ENCODE results near the gene KEL.

Gene KEL

DNA sequence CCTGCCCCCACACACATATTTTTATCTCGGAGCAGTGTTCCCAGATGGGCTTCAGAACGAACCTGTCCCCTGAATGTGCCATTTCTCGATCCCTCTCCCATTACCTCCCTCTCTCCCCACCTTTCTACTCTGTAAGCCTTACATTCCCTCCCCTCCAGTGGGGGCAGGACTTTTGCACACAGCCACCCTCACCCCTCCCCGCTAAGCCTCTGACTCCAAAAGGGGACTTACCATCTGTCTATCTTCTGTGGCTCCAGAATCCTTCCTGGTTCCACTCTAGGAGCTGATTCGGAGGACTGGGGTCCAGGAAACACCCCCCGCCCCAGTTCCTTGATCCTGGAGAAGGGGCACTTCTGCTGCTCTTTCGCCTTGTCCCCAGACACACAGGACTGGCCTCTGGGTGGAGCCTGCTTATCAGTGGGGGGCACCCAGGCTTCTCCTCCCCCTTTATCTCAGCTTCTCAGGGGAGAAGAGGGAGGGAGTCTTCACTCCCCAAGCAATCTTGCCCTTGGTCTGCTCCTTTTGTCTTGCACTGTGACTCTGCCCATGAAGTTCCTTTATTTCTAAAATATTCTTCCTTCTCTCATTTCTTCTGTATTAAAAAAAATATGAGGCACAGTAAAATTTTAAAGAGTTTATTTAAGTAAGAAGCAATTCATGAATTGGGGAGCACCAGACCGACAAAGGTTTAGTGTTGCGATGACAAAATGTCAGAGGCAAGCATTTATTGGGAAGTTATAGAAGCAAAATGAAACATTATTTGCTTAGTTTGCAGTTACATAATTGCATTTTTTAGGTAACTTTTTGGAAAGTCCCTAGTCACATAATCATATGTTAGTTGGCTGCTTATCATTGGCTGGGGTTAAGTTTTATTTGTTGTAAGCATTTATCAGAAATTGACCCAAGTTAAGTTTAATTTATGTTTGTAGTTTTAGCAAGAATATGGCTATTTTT lies at the start of gene KEL:
KEL (minus strand) TSS at position 391 of the 954 bp plus-strand sequence; CDS start at position 234, 157 bp downstream.
- H3K9ac ChIP-seq (ENCODE audit: insufficient read length): no peak within 1 kb of the TSS
- TF ChIP-seq POLR2AphosphoS5 (IDR thresholded peaks at IDR 0.05; ENCODE audit: borderline replicate concordance, low read depth, low read length) (no peak), EZH2 (IDR thresholded peaks at IDR 0.05) (no peak), FOXP2 (optimal IDR thresholded peaks at IDR 0.05; ENCODE audit: control extremely low read depth, extremely low read length, insufficient read depth) (no peak)
- H3K27ac ChIP-seq: no peak within 1 kb of the TSS
- no peaks in the 10 kb centered on the region for H3K9me3 ChIP-seq (ENCODE audit: low read depth, low read length)
- no peak within 1 kb of the TSS for H3K4me3 ChIP-seq
- no peak for DNase-seq (ENCODE audit: low read depth, low spot score)
- no peaks in the 10 kb centered on the region for H3K36me3 ChIP-seq (ENCODE audit: insufficient read depth, low read length)

DNA sequence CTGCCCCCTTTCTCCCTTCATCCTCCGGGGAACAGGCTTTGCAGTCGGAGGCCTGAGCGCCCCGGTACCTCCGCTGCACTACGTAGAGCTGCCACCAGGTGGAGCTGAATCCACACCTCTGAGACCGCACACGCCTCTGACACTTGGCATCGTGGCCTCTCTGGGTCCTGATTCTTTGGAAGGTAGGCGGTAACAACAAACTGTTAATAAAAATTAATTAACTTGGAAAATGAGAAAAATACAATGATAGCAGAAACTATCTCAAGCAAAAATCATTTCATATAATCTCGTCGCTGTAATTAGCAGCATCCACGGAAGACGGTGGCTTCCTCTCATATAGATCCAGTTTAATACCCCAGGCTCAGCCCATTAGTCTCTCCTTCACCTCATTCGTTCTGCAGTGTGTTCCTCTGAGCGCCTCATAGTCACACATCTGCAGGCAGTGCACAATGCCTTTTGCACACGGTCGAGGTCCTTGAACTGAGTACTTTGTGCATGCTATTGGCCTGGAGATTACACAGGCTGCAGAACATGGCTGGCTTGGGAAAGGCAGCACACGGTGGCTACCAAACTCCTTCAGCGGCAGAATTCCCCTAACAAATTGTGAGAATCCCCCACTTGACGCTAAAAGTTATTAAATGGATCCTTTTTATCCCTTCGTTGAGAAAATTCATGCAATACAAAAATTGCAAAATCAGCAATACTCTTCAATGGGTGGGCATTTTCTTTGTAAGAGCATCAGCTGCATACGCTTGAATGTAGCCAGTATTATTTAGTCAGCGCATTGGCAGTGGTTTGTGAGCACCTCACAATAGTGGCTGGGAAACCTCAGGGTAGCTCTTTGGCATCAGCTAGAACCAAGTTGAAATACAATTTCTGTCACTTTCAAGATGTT lies 46.1 kb upstream of the KEL start:
- H3K9ac ChIP-seq (ENCODE audit: insufficient read length): no peak overlapping the region
- no peaks in the 10 kb centered on the region for H3K36me3 ChIP-seq (ENCODE audit: insufficient read depth, low read length)
- H3K27ac ChIP-seq: no peak overlapping the region
- no peak for DNase-seq (ENCODE audit: low read depth, low spot score)
- H3K9me3 ChIP-seq (ENCODE audit: low read depth, low read length): no peaks in the 10 kb centered on the region
- TF ChIP-seq EZH2 (IDR thresholded peaks at IDR 0.05): no peak
- TF ChIP-seq FOXP2 (optimal IDR thresholded peaks at IDR 0.05; ENCODE audit: control extremely low read depth, extremely low read length, insufficient read depth): no peak
- TF ChIP-seq POLR2AphosphoS5 (IDR thresholded peaks at IDR 0.05; ENCODE audit: borderline replicate concordance, low read depth, low read length): no peak
- no peak overlapping the region for H3K4me3 ChIP-seq

- no peak overlapping the region for H3K27ac ChIP-seq
- no peak for TF ChIP-seq FOXP2 (optimal IDR thresholded peaks at IDR 0.05; ENCODE audit: control extremely low read depth, extremely low read length, insufficient read depth)
- no peak for TF ChIP-seq POLR2AphosphoS5 (IDR thresholded peaks at IDR 0.05; ENCODE audit: borderline replicate concordance, low read depth, low read length)
- no peak for TF ChIP-seq EZH2 (IDR thresholded peaks at IDR 0.05)
- no peaks in the 10 kb centered on the region for H3K9me3 ChIP-seq (ENCODE audit: low read depth, low read length)
- H3K9ac ChIP-seq (ENCODE audit: insufficient read length): no peak overlapping the region
- no peaks in the 10 kb centered on the region for H3K36me3 ChIP-seq (ENCODE audit: insufficient read depth, low read length)
- no peak overlapping the region for H3K4me3 ChIP-seq
- DNase-seq (ENCODE audit: low read depth, low spot score): no peak
These were observed 43.6 kb upstream of the KEL start for GRCh38 chr7:143005632-143006260.

DNA sequence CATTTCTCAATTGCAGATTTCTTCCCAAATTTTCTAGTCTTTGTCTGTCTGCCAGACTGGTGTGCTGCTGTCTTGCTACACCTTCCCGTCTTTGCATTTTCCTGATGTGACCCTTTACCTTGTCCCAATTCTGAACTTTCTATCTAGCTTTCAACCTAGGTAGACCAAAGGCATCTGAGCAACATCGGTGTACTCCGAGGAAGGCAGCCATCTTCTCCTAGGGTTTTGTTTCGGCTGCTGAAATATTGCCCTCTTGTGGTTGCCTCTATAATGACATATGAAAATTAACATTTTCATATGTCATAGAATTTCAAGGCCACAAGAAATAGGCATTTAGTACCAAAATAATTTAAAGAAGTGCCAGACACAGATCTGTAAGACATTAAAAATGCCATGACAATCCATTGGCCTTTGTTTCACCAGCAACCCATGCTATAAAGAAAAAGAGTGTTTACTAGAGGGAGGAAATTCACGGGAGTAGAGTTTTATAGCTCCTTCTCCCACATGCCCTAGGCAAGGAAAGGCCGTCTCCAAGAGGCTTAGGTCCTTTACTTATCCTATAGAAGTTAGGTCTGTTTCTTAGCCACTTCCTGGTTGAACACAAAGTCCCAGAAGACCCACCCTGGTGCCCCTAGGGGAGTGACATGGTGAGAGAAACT lies 41.4 kb upstream of the KEL start:
- Histone ChIP-seq H3K4me3 (peak overlapping the region; percentile 69), H3K9ac (ENCODE audit: insufficient read length) (no peak overlapping the region), H3K9me3 (ENCODE audit: low read depth, low read length) (no peaks in the 10 kb centered on the region), H3K36me3 (ENCODE audit: insufficient read depth, low read length) (no peaks in the 10 kb centered on the region), H3K27ac (no peak overlapping the region)
- no peak for DNase-seq (ENCODE audit: low read depth, low spot score)
- TF ChIP-seq FOXP2 (optimal IDR thresholded peaks at IDR 0.05; ENCODE audit: control extremely low read depth, extremely low read length, insufficient read depth): no peak
- TF ChIP-seq EZH2 (IDR thresholded peaks at IDR 0.05): no peak
- TF ChIP-seq POLR2AphosphoS5 (IDR thresholded peaks at IDR 0.05; ENCODE audit: borderline replicate concordance, low read depth, low read length): no peak

- DNase-seq (ENCODE audit: low read depth, low spot score): no peak
- no peak for TF ChIP-seq EZH2 (IDR thresholded peaks at IDR 0.05)
- no peaks in the 10 kb centered on the region for H3K36me3 ChIP-seq (ENCODE audit: insufficient read depth, low read length)
- no peaks in the 10 kb centered on the region for H3K9me3 ChIP-seq (ENCODE audit: low read depth, low read length)
- H3K4me3 ChIP-seq: peak overlapping the region; percentile 69
- no peak overlapping the region for H3K9ac ChIP-seq (ENCODE audit: insufficient read length)
- no peak overlapping the region for H3K27ac ChIP-seq
These were observed 40.7 kb upstream of the KEL start for GRCh38 chr7:143002898-143003297.

- TF ChIP-seq FOXP2 (optimal IDR thresholded peaks at IDR 0.05; ENCODE audit: control extremely low read depth, extremely low read length, insufficient read depth) (no peak), POLR2AphosphoS5 (IDR thresholded peaks at IDR 0.05; ENCODE audit: borderline replicate concordance, low read depth, low read length) (no peak), EZH2 (IDR thresholded peaks at IDR 0.05) (no peak)
- DNase-seq (ENCODE audit: low read depth, low spot score): no peak
- Histone ChIP-seq H3K36me3 (ENCODE audit: insufficient read depth, low read length) (no peaks in the 10 kb centered on the region), H3K27ac (no peak overlapping the region), H3K9ac (ENCODE audit: insufficient read length) (no peak overlapping the region), H3K9me3 (ENCODE audit: low read depth, low read length) (no peaks in the 10 kb centered on the region), H3K4me3 (no peak overlapping the region)
These were observed 39.9 kb upstream of the KEL start for GRCh38 chr7:143002106-143002505.

DNA sequence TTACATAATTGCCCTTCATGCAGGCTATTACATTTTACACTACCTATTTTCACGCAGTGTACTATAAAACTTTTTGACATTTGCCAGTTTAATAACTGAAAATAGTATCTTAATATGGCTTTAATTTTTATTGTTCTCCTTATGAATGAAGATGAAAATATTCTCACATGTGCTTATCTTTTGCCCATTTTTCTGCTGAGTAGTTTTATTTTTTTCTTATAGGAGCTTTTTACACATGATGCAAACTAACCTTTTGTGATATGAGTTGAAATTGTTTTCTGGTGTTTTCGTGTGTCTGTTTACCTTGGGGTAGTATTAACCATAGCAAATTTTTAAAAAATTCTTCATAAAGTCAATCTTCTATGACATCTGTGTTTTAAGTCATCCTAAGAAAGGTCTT lies 38.5 kb upstream of the KEL start:
- TF ChIP-seq EZH2 (IDR thresholded peaks at IDR 0.05) (no peak), POLR2AphosphoS5 (IDR thresholded peaks at IDR 0.05; ENCODE audit: borderline replicate concordance, low read depth, low read length) (no peak), FOXP2 (optimal IDR thresholded peaks at IDR 0.05; ENCODE audit: control extremely low read depth, extremely low read length, insufficient read depth) (no peak)
- H3K9ac ChIP-seq (ENCODE audit: insufficient read length): no peak overlapping the region
- H3K9me3 ChIP-seq (ENCODE audit: low read depth, low read length): no peaks in the 10 kb centered on the region
- no peak overlapping the region for H3K27ac ChIP-seq
- H3K4me3 ChIP-seq: no peak overlapping the region
- no peak for DNase-seq (ENCODE audit: low read depth, low spot score)
- H3K36me3 ChIP-seq (ENCODE audit: insufficient read depth, low read length): no peaks in the 10 kb centered on the region

Data from SK-N-MC (cell line).